Uterus (tissue), 4 donors: ENCODE results near the gene TPM1. TPM values are rescaled to one million over a fixed set of nuclear protein-coding genes. Genes with fewer than 3 reads are reported as not detected.

Experiments
- DNase-seq, 2 donors: peaks; one replicate each; pipeline ENCODE4 v3.0.0-alpha.2; 2019 to 2020
- H3K27ac ChIP-seq, 2 donors: fragments of 200-600 bp; sonication (generic); 1 replicate in 1 of 2; 2 replicates in 1 of 2; pipeline ENCODE4 v1.5.1; 2016 to 2018
- H3K27me3 ChIP-seq, 2 donors: fragments of 200-600 bp; sonication (generic); one replicate each; pipeline ENCODE4 v1.5.1; 2018 to 2019; ENCODE audit warnings: control low read depth in 1 of 2
- H3K36me3 ChIP-seq, 2 donors: fragments of 200-600 bp; sonication (generic); one replicate each; pipeline ENCODE4 v1.5.1; 2019; ENCODE audit warnings: control low read depth in 1 of 2
- H3K4me1 ChIP-seq, 2 donors: fragments of 200-600 bp; sonication (generic); one replicate each; pipeline ENCODE4 v1.5.1; 2018 to 2019; ENCODE audit warnings: control low read depth in 1 of 2
- H3K4me3 ChIP-seq, 2 donors: fragments of 200-600 bp; sonication (generic); 1 replicate in 1 of 2; 2 replicates in 1 of 2; pipeline ENCODE4 v1.5.1; 2018 to 2019; ENCODE audit warnings: mild to moderate bottlenecking in 1 of 2
- H3K9me3 ChIP-seq, 2 donors: fragments of 200-600 bp; sonication (generic); one replicate each; pipeline ENCODE4 v1.5.1; 2019; ENCODE audit warnings: control low read depth in 1 of 2
- POLR2A ChIP-seq, 2 donors: fragments of 450-650 bp; IDR thresholded peaks; one replicate each; pipeline ENCODE4 v1.6.1; 2016; ENCODE audit warnings: antibody characterized with exemption in 2 of 2, mild to moderate bottlenecking in 1 of 2, moderate library complexity in 1 of 2
- intact Hi-C: fragments of 100-400 bp; cut with DNase I; formaldehyde crosslinking; loops from one replicate; pipeline ENCODE4 v1.15.1; 2023; ENCODE audit warnings: low total_unique reads
- total RNA-seq, 4 donors: library from RNA; depleted of rRNA in 3 of 4; stranded (reverse); fragments of >200 nt in 3 of 4; gene quantifications; one replicate each; pipeline versions ENCODE4 v1.1.0 to v1.2.4, GENCODE V29; 2014 to 2023
- TF ChIP-seq, protein P1 (sequence below), 4 experiments: fragments of 200-600 bp in 2 of 4; fragments of 450-650 bp in 2 of 4; sonication (generic) in 2 of 4; IDR thresholded peaks; one replicate each; pipeline ENCODE4 v1.5.1; 2016 to 2019; ENCODE audit warnings: antibody characterized with exemption in 4 of 4, mild to moderate bottlenecking in 2 of 4, moderate library complexity in 1 of 4
- donor health status: DM: yes; HTN: yes; CAD: no.

Gene TPM1
- total RNA-seq, 4 donors from 2014 or later, result 622 to 1,998 (median 1,003) TPM

DNA sequence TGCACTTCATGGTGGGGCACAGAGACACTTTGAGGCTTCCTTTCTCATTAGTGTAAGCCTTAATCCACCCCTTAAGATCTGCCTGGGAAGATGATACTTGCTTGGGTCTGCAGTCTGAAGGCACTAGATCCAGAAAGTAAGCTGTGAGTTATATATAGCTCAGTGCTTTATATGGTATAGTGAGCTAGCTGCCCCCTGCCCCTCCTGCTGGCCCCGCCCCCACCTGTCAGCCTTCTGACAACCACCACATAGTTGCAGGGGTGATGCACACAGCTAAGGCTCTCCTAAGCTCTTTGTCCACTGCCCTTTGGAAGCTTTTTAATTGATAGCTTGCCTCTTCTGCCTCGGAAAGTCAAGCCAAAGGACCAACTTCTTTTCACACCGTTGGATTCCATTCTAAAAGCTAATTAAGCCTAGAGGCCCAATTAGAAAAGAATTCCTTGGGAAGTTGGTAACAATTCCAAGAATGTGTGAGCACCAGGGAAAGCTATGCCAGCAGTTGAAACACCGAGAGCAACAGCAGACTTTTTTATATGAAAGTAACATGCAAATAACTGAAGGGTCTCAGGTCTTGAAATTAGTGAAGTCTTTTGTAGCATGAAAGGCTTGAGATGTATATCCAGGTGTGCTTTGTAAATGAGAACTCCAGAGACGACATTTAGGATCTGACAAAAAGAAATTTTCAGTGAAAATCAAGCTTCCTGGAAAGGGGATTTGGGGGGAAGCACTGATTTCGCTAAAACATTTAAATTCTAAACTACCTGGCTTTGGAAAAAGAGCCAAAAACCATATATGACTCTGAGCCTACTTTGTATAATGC lies 2.3 kb downstream of the TPM1 start:
- TF ChIP-seq, protein P1, sequence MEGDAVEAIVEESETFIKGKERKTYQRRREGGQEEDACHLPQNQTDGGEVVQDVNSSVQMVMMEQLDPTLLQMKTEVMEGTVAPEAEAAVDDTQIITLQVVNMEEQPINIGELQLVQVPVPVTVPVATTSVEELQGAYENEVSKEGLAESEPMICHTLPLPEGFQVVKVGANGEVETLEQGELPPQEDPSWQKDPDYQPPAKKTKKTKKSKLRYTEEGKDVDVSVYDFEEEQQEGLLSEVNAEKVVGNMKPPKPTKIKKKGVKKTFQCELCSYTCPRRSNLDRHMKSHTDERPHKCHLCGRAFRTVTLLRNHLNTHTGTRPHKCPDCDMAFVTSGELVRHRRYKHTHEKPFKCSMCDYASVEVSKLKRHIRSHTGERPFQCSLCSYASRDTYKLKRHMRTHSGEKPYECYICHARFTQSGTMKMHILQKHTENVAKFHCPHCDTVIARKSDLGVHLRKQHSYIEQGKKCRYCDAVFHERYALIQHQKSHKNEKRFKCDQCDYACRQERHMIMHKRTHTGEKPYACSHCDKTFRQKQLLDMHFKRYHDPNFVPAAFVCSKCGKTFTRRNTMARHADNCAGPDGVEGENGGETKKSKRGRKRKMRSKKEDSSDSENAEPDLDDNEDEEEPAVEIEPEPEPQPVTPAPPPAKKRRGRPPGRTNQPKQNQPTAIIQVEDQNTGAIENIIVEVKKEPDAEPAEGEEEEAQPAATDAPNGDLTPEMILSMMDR (IDR thresholded peaks at IDR 0.05), result no peak
- peak; percentile 27 to 33 for TF ChIP-seq POLR2A (IDR thresholded peaks at IDR 0.05)
- Histone ChIP-seq H3K36me3 (no peaks in the 10 kb centered on the region), H3K4me3 (peak overlapping the region; percentile 77 to 89), H3K9me3 (no peaks in the 10 kb centered on the region), H3K27ac (peak overlapping the region; percentile 97 to 98), H3K27me3 (no peaks in the 10 kb centered on the region), H3K4me1 (no peaks in the 10 kb centered on the region)
- peak; percentile 50 to 73 for DNase-seq
- intact Hi-C loops, result loop anchor here (5.0 kb wide), 1 partner anchor 47 kb away; no protein-coding TSS in a partner anchor

DNA sequence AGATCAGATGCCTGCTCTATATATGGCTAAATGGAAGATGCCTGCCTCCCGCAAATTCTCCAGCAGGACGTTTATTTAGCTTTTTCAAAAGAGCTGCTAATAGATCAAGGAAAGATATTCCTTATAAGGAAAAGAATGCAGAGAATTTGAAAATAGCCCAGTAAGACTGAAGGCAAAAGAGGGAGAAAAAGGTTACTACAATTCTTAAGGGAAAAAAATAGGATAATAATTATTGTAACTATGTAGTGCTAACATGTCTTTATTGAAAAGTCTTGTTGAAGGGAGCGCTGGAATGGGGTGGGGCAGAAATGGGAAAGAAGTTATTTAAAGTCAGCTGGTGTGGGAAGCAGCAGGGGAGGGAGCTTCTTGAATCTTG lies 2.9 kb downstream of the TPM1 start:
- intact Hi-C loops, result loop anchor here (5.0 kb wide), 1 partner anchor 47 kb away; no protein-coding TSS in a partner anchor

DNA sequence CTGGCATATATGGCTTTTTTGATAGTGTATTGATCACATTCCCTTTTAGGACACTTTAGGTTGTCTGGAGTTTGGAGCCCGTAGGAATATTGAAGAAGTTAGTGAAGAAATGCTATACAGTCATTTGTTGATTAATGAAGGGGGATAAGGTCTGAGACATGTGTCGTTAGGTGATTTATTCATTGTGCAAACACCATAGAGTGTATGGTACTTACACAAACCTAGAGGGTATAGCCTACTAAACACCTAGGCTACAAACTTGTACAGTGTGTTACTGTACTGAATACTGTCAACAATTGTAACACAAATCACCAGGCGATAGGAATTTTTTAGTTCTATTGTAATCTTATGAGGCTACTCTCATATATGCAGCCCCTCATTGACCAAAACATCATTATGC lies 3.3 kb downstream of the TPM1 start:
- Histone ChIP-seq H3K4me3 (peak overlapping the region; percentile 77 to 89), H3K36me3 (no peaks in the 10 kb centered on the region), H3K27ac (peak overlapping the region; percentile 97 to 98), H3K9me3 (no peaks in the 10 kb centered on the region), H3K4me1 (no peaks in the 10 kb centered on the region), H3K27me3 (no peaks in the 10 kb centered on the region)
- intact Hi-C loops, result loop anchor here (5.0 kb wide), 1 partner anchor 46 kb away; no protein-coding TSS in a partner anchor
- DNase-seq, result no peak
- TF ChIP-seq POLR2A (IDR thresholded peaks at IDR 0.05), result no peak
- TF ChIP-seq, protein P1 (IDR thresholded peaks at IDR 0.05), result no peak

More for the DNA sequence above, 2.9 kb downstream of the TPM1 start:
- Histone ChIP-seq H3K9me3 (no peaks in the 10 kb centered on the region), H3K4me1 (no peaks in the 10 kb centered on the region), H3K4me3 (peak overlapping the region; percentile 77 to 89), H3K27ac (peak overlapping the region; percentile 97 to 98), H3K36me3 (no peaks in the 10 kb centered on the region), H3K27me3 (no peaks in the 10 kb centered on the region)
- DNase-seq, result no peak
- TF ChIP-seq POLR2A (IDR thresholded peaks at IDR 0.05), result no peak
- TF ChIP-seq, protein P1 (IDR thresholded peaks at IDR 0.05), result no peak

DNA sequence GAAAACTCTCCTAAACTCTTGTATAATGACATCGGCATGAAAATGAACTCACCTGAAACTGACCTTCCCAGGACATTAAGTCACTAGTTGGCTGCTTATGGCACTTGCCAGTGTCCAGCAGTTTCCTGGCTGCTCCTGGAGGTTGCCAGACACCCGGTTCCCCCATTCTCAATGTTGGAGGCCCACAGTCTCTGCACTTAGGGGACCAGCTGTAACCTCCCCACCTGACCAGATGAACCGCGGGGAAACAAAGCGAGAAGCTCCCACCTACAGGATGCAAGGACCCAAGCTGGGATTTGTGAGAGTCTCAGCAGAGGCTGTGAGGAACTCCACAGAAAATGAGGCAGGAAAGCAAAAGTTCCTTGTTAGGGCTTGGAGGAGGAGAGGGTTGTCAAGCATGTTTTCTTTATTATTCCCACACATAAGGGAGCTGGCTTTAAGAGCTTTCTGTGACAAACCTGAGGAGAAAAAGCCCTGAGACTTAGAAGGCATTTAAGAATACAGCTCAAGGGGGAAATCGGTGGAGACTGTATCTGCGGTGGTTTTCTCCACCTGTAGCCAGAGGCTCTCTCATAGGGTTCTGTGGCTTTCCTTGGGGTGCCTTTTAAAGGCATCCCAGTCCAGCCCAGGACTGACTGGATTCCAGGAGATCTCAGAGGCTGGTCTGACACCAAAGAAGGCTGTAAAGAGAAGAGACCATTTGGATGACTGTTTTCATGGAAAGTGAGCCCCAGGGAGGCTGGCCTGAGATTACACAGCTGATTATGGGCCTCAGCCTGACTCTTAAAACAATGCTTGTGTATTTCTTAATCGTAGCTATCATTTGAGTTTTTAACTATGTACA lies 4.6 kb downstream of the TPM1 start:
- no peak for TF ChIP-seq POLR2A (IDR thresholded peaks at IDR 0.05)
- TF ChIP-seq, protein P1 (IDR thresholded peaks at IDR 0.05), result no peak
- intact Hi-C loops, result loop anchor here (5.0 kb wide), 1 partner anchor 45 kb away; no protein-coding TSS in a partner anchor
- Histone ChIP-seq H3K4me1 (peaks cover 0 to 5% of the 10 kb centered on the region in 2 donors), H3K27me3 (no peaks in the 10 kb centered on the region), H3K36me3 (no peaks in the 10 kb centered on the region), H3K9me3 (no peaks in the 10 kb centered on the region), H3K4me3 (peak overlapping the region; percentile 77 to 89), H3K27ac (peak overlapping the region; percentile 97 to 98)
- DNase-seq, result no peak
